H1 (cell line): ENCODE results near the gene ISM1. TPM values are rescaled to one million over a fixed set of nuclear protein-coding genes. Genes with fewer than 3 reads are reported as not detected.

Experiments used
- CTCF ChIA-PET: fragments of 300-600 bp; sonication (Branson Sonifier 250); formaldehyde crosslinking; loops from one replicate; lab custom pipeline; 2021; ENCODE audit not compliant: partially characterized antibody; lab: Charles Lee
- POLR2A ChIA-PET: fragments of 300-600 bp; sonication (Branson Sonifier 250); formaldehyde crosslinking; loops from one replicate; lab custom pipeline; 2021; ENCODE audit warnings: inconsistent platforms; ENCODE audit not compliant: partially characterized antibody; lab: Charles Lee
- DNase-seq, 2 experiments: peaks; one replicate each; pipeline versions ENCODE4 v3.0.0 to v3.0.0-alpha.2; 2010 to 2022; ENCODE audit warnings: low spot score in 2 of 2, low read depth in 1 of 2, mixed read lengths in 1 of 2
- FAIRE-seq: peaks from 2 replicates; lab custom pipeline; 2011; peaks lifted over from hg19 to GRCh38; lab: Jason Lieb, UNC
- H2AFZ ChIP-seq: 2 replicates; pipeline ENCODE4 v1.8.1; 2012; ENCODE audit warnings: low read length, inconsistent platforms
- H2AK5ac ChIP-seq: 2 replicates; pipeline ENCODE4 v1.6.1; 2013; ENCODE audit warnings: low read depth, low read length
- H2BK120ac ChIP-seq: replicated peaks from 2 replicates; pipeline ENCODE3; 2013; ENCODE audit warnings: low read depth, low read length, inconsistent platforms
- H2BK12ac ChIP-seq: 2 replicates; pipeline ENCODE4 v1.6.1; 2013; ENCODE audit warnings: low read depth, low read length
- H2BK15ac ChIP-seq: 2 replicates; pipeline ENCODE4 v1.6.1; 2013; ENCODE audit warnings: low read length
- H2BK20ac ChIP-seq: 2 replicates; pipeline ENCODE4 v1.6.1; 2013; ENCODE audit warnings: low read length
- H2BK5ac ChIP-seq: 2 replicates; pipeline ENCODE4 v1.6.1; 2013; ENCODE audit warnings: low read depth, low read length
- H3K14ac ChIP-seq: 2 replicates; pipeline ENCODE4 v1.6.1; 2013; ENCODE audit warnings: inconsistent platforms; ENCODE audit not compliant: insufficient read length
- H3K18ac ChIP-seq: 2 replicates; pipeline ENCODE4 v1.6.1; 2013; ENCODE audit warnings: low read length; ENCODE audit errors: extremely low read depth
- H3K23ac ChIP-seq: 2 replicates; pipeline ENCODE4 v1.6.1; 2013; ENCODE audit warnings: inconsistent platforms; ENCODE audit not compliant: insufficient read length
- H3K23me2 ChIP-seq: 2 replicates; pipeline ENCODE4 v1.6.1; 2013; ENCODE audit warnings: low read depth, low read length
- H3K27ac ChIP-seq: 2 replicates; pipeline ENCODE4 v1.6.1; 2011; ENCODE audit warnings: low read depth, low read length, inconsistent platforms
- H3K27me3 ChIP-seq, 4 experiments: replicated peaks in 1 of 4; 1 replicate in 1 of 4; 2 replicates in 3 of 4; pipeline versions ENCODE4 v1.6.1 to v1.8.1; 2011 to 2013; ENCODE audit warnings: low read length in 3 of 4, mild to moderate bottlenecking in 3 of 4, inconsistent platforms in 2 of 4, mixed read lengths in 2 of 4, moderate library complexity in 1 of 4; ENCODE audit not compliant: control insufficient read depth in 3 of 4, insufficient read depth in 3 of 4; ENCODE audit errors: extremely low read depth in 1 of 4
- H3K36me3 ChIP-seq, 4 experiments: 2 replicates each; pipeline versions ENCODE4 v1.6.1 to v1.8.1; 2011 to 2013; ENCODE audit warnings: mild to moderate bottlenecking in 4 of 4, low read length in 3 of 4, moderate library complexity in 2 of 4, control low read depth in 1 of 4, inconsistent platforms in 1 of 4; ENCODE audit not compliant: insufficient read depth in 4 of 4, control insufficient read depth in 2 of 4
- H3K4ac ChIP-seq: replicated peaks from 2 replicates; pipeline ENCODE3; 2013; ENCODE audit warnings: low read length, low read depth, mixed read lengths, inconsistent platforms; ENCODE audit not compliant: insufficient read length
- H3K4me1 ChIP-seq, 4 experiments: replicated peaks in 1 of 4; 1 replicate in 1 of 4; 2 replicates in 3 of 4; pipeline versions ENCODE4 v1.6.1 to v1.8.1; 2011 to 2013; ENCODE audit warnings: low read length in 3 of 4, inconsistent platforms in 2 of 4, mixed read lengths in 1 of 4; ENCODE audit not compliant: insufficient read depth in 4 of 4, control insufficient read depth in 3 of 4
- H3K4me2 ChIP-seq, 2 experiments: 2 replicates each; pipeline versions ENCODE4 v1.6.1 to v1.8.1; 2011 to 2013; ENCODE audit warnings: low read depth in 2 of 2, low read length in 2 of 2, control low read depth in 1 of 2, inconsistent platforms in 1 of 2, mild to moderate bottlenecking in 1 of 2; ENCODE audit not compliant: insufficient read depth in 1 of 2
- H3K4me3 ChIP-seq, 4 experiments: fragments of 200-600, 300-600 bp in 1 of 4; sonication (generic), shearing (Covaris generic), sonication (Bioruptor Twin) in 1 of 4; 2 replicates each; pipeline versions ENCODE4 v1.5.1 to v1.8.1; 2011 to 2016; ENCODE audit warnings: low read length in 4 of 4, low read depth in 3 of 4, control low read depth in 2 of 4, inconsistent platforms in 2 of 4, mild to moderate bottlenecking in 2 of 4, mixed read lengths in 1 of 4, moderate library complexity in 1 of 4; ENCODE audit not compliant: insufficient read depth in 2 of 4; ENCODE audit errors: extremely low read depth in 1 of 4
- H3K56ac ChIP-seq: replicated peaks from 2 replicates; pipeline ENCODE3; 2013; ENCODE audit warnings: low read depth, mild to moderate bottlenecking, mixed read lengths, low read length, inconsistent platforms; ENCODE audit not compliant: insufficient read length
- H3K79me1 ChIP-seq: 2 replicates; pipeline ENCODE4 v1.6.1; 2013; ENCODE audit warnings: low read depth, low read length, control low read depth
- H3K79me2 ChIP-seq, 2 experiments: 2 replicates each; pipeline versions ENCODE4 v1.6.1 to v1.8.1; 2012 to 2013; ENCODE audit warnings: low read length in 2 of 2, mild to moderate bottlenecking in 2 of 2, inconsistent platforms in 1 of 2; ENCODE audit not compliant: insufficient read depth in 2 of 2, control insufficient read depth in 1 of 2
- H3K9ac ChIP-seq, 4 experiments: replicated peaks in 1 of 4; 1 replicate in 1 of 4; 2 replicates in 3 of 4; pipeline versions ENCODE4 v1.6.1 to v1.8.1; 2011 to 2013; ENCODE audit warnings: low read depth in 3 of 4, low read length in 3 of 4, control low read depth in 2 of 4, mild to moderate bottlenecking in 2 of 4, moderate library complexity in 2 of 4, inconsistent platforms in 1 of 4; ENCODE audit errors: extremely low read depth in 1 of 4
- H3K9me3 ChIP-seq, 2 experiments: 2 replicates each; pipeline versions ENCODE4 v1.6.1 to v1.8.1; 2012 to 2013; ENCODE audit warnings: mild to moderate bottlenecking in 2 of 2, moderate library complexity in 2 of 2, control low read depth in 1 of 2, inconsistent platforms in 1 of 2, low read depth in 1 of 2, low read length in 1 of 2, mixed read lengths in 1 of 2; ENCODE audit not compliant: insufficient read depth in 2 of 2
- H4K20me1 ChIP-seq, 2 experiments: replicated peaks in 1 of 2; 2 replicates each; pipeline versions ENCODE3 to v1.8.1; 2011 to 2013; ENCODE audit warnings: inconsistent platforms in 2 of 2, low read length in 2 of 2, mild to moderate bottlenecking in 1 of 2; ENCODE audit not compliant: insufficient read depth in 2 of 2, control insufficient read depth in 1 of 2
- H4K5ac ChIP-seq: 2 replicates; pipeline ENCODE4 v1.6.1; 2013; ENCODE audit warnings: low read length, low read depth, mixed read lengths, inconsistent platforms; ENCODE audit not compliant: insufficient read length
- H4K8ac ChIP-seq: 2 replicates; pipeline ENCODE4 v1.8.0; 2013; ENCODE audit warnings: mild to moderate bottlenecking, moderate library complexity, low read length, inconsistent platforms; ENCODE audit not compliant: insufficient read depth; ENCODE audit errors: extremely low read depth
- H4K91ac ChIP-seq: replicated peaks from 2 replicates; pipeline ENCODE3; 2013; ENCODE audit warnings: low read length, mixed read lengths, inconsistent platforms; ENCODE audit not compliant: insufficient read length
- ASH2L ChIP-seq: fragments of 200-600, 300-600 bp; sonication (generic); IDR thresholded peaks from one replicate; pipeline ENCODE4 v1.7.1; 2017; ENCODE audit warnings: low read length
- BACH1 ChIP-seq: IDR thresholded peaks from 2 replicates; pipeline ENCODE4 v1.6.1; 2012; ENCODE audit warnings: low read length, improper control_type of control experiment
- EGR1 ChIP-seq: IDR thresholded peaks from 2 replicates; pipeline ENCODE4 v1.6.1; 2011; ENCODE audit warnings: low read depth, low read length, borderline replicate concordance
- GABPA ChIP-seq: IDR thresholded peaks from 2 replicates; pipeline ENCODE4 v1.6.1; 2011; ENCODE audit warnings: mild to moderate bottlenecking, low read length, moderate library complexity, borderline replicate concordance; ENCODE audit not compliant: insufficient read depth
- JUND ChIP-seq: IDR thresholded peaks from 2 replicates; pipeline ENCODE4 v1.6.1; 2011; ENCODE audit warnings: mild to moderate bottlenecking, improper control_type of control experiment, low read length
- KDM1A ChIP-seq: fragments of 200-600, 300-600 bp; sonication (generic); IDR thresholded peaks from 2 replicates; pipeline ENCODE4 v1.7.1; 2016; ENCODE audit warnings: mild to moderate bottlenecking, low read length, borderline replicate concordance
- RAD21 ChIP-seq, 2 experiments: IDR thresholded peaks in 1 of 2; conservative IDR thresholded peaks in 1 of 2; 2 replicates each; pipeline ENCODE4 v1.6.1; 2011; ENCODE audit warnings: low read depth in 2 of 2, low read length in 2 of 2, improper control_type of control experiment in 1 of 2, inconsistent platforms in 1 of 2, mild to moderate bottlenecking in 1 of 2, moderate library complexity in 1 of 2
- SAP30 ChIP-seq: fragments of 300-600 bp; sonication (generic); IDR thresholded peaks from 2 replicates; pipeline ENCODE4 v1.7.1; 2012; ENCODE audit warnings: low read length, moderate library complexity, mild to moderate bottlenecking, inconsistent platforms; ENCODE audit not compliant: insufficient read depth, insufficient replicate concordance
- SRF ChIP-seq: IDR thresholded peaks from 2 replicates; pipeline ENCODE4 v1.6.1; 2011; ENCODE audit warnings: mild to moderate bottlenecking, low read depth, low read length, moderate library complexity
- WGBS, 2 experiments: shearing (Covaris generic) in 1 of 2; methylation state at CpG; one replicate each; pipeline versions ENCODE4 v1.1.6 to v1.1.7; 2013 to 2015; ENCODE audit warnings: low lambda C conversion rate in 2 of 2, mixed read lengths in 2 of 2, inconsistent platforms in 1 of 2, low coverage in 1 of 2, missing lambda C conversion rate in 1 of 2; ENCODE audit not compliant: insufficient replicate concordance in 2 of 2, insufficient coverage in 1 of 2, insufficient read length in 1 of 2; ENCODE audit errors: extremely low coverage in 1 of 2, missing lambda C conversion rate in 1 of 2; 5-methylcytosine and 5-hydroxymethylcytosine counted together
- polyA plus RNA-seq, 7 experiments: library from polyadenylated mRNA; depleted of rRNA in 3 of 7; stranded (reverse) in 5 of 7; unstranded in 2 of 7; fragments of >200 nt in 5 of 7; fragments of 200-250 nt in 2 of 7; gene quantifications; 1 replicate in 5 of 7; 2 replicates in 1 of 7; 4 replicates in 1 of 7; pipeline versions ENCODE4 v1.2.1 to v1.2.3, GENCODE V29; 2011 to 2013; ENCODE audit warnings: missing spikeins in 2 of 7, mixed read lengths in 2 of 7
- total RNA-seq: library from RNA; stranded (reverse); fragmentation: NEBNext Ultra II Directional; extraction: Animal tissue kit (Norgen Biotek cat#: 25700); gene quantifications from 2 replicates; pipeline ENCODE4 v1.2.1, GENCODE V29; 2021
- TF ChIP-seq, protein P1 (sequence below): IDR thresholded peaks from 2 replicates; pipeline ENCODE4 v1.6.1; 2012; ENCODE audit warnings: low read length, inconsistent platforms
- TF ChIP-seq, protein P2 (sequence below): IDR thresholded peaks from 2 replicates; pipeline ENCODE4 v1.6.1; 2011; ENCODE audit warnings: low read length, improper control_type of control experiment

Gene ISM1
- total and polyA plus RNA-seq, 2 of the 8 experiments (the other 6 are each of a cell fraction or from before 2014, with no cell fraction given): 0.62 to 0.97 TPM

DNA sequence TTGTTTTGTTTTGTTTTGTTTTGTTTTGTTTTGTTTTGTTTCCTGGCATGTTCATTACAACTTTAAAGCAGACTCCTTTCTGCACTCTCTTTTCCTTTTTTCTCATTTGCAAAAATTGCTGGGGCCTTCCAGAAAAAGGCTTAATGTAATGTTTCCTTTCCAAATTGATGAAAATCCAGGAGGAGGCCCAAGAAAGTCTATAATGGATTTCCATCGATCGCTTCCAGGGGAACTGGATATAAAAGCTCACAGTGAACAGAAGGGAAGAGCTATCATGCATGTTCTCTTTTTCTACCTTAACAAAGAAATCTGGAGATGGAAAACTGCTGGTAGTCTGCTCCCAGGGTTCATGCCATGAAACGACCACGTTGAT lies 28.7 kb downstream of the ISM1 start:
- Histone ChIP-seq H3K56ac (no peak overlapping the region), H4K8ac (no peak overlapping the region), H2BK12ac (no peak overlapping the region), H4K20me1 (no peaks in the 10 kb centered on the region), H3K79me2 (no peaks in the 10 kb centered on the region), H3K9me3 (no peaks in the 10 kb centered on the region), H3K18ac (no peak overlapping the region), H2BK15ac (no peak overlapping the region), H2BK20ac (no peak overlapping the region), H3K4me3 (no peak overlapping the region), H3K4ac (no peak overlapping the region), H4K5ac (no peak overlapping the region), H3K23me2 (no peaks in the 10 kb centered on the region), H2AFZ (no peak overlapping the region), H3K14ac (no peak overlapping the region), H3K79me1 (no peaks in the 10 kb centered on the region), H3K27ac (no peak overlapping the region), H3K27me3 (no peaks in the 10 kb centered on the region; a peak in 1 of 7 replicates), H3K4me1 (no peaks in the 10 kb centered on the region; a peak in 1 of 7 replicates), H3K4me2 (no peak overlapping the region), H2AK5ac (no peak overlapping the region), H2BK5ac (no peak overlapping the region), H4K91ac (no peak overlapping the region), H3K23ac (no peak overlapping the region), H3K9ac (no peak overlapping the region), H2BK120ac (no peak overlapping the region), H3K36me3 (no peaks in the 10 kb centered on the region)
- DNase-seq: no peak
- CTCF ChIA-PET: interaction anchor here (0.6 to 3.5 kb wide), 5 partner anchors 8 to 298 kb away, joined by 3 to 22 read pairs (median 3); no protein-coding TSS in a partner anchor
- WGBS, 2 experiments: 88% methylated on average over 4 of the region's 4 CpGs; no CpG with 5 or more reads in 1 of the 2 experiments
- FAIRE-seq: no peak
- POLR2A ChIA-PET: interaction anchor here (1.4 kb wide), 1 partner anchor 11 kb away, joined by 4 read pairs; no protein-coding TSS in a partner anchor
- TF ChIP-seq, protein P1, sequence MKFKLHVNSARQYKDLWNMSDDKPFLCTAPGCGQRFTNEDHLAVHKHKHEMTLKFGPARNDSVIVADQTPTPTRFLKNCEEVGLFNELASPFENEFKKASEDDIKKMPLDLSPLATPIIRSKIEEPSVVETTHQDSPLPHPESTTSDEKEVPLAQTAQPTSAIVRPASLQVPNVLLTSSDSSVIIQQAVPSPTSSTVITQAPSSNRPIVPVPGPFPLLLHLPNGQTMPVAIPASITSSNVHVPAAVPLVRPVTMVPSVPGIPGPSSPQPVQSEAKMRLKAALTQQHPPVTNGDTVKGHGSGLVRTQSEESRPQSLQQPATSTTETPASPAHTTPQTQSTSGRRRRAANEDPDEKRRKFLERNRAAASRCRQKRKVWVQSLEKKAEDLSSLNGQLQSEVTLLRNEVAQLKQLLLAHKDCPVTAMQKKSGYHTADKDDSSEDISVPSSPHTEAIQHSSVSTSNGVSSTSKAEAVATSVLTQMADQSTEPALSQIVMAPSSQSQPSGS: no peak
- TF ChIP-seq RAD21 (IDR thresholded peaks at IDR 0.05 in 1 of 2, conservative IDR thresholded peaks at IDR 0.05 in 1 of 2; ENCODE audit: low read depth in 2 of 2, low read length in 2 of 2): no peak
- TF ChIP-seq ASH2L: no peak
- no peak for TF ChIP-seq BACH1
- no peak for TF ChIP-seq JUND
- TF ChIP-seq GABPA: no peak
- no peak for TF ChIP-seq EGR1
- TF ChIP-seq SRF: no peak
- TF ChIP-seq, protein P2, sequence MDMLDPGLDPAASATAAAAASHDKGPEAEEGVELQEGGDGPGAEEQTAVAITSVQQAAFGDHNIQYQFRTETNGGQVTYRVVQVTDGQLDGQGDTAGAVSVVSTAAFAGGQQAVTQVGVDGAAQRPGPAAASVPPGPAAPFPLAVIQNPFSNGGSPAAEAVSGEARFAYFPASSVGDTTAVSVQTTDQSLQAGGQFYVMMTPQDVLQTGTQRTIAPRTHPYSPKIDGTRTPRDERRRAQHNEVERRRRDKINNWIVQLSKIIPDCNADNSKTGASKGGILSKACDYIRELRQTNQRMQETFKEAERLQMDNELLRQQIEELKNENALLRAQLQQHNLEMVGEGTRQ: no peak
- TF ChIP-seq KDM1A: no peak
- no peak for TF ChIP-seq SAP30
